Stomach (tissue), 9 donors: Measurements from ENCODE around the gene SLC17A3. TPM values are rescaled to one million over a fixed set of nuclear protein-coding genes. Genes with fewer than 3 reads are reported as not detected.

Experiments
- DNase-seq, 2 donors: peaks; one replicate each; pipeline versions ENCODE4 v3.0.0 to v3.0.0-alpha.2; 2013 to 2019
- H3K27ac ChIP-seq, 5 donors: fragments of 200-600 bp in 4 of 5; sonication (generic) in 4 of 5; one replicate each; pipeline ENCODE4 v1.5.1; 2013 to 2019; ENCODE audit warnings: mild to moderate bottlenecking in 1 of 5, moderate library complexity in 1 of 5
- H3K27me3 ChIP-seq, 3 donors: fragments of 200-600 bp; sonication (generic); one replicate each; pipeline ENCODE4 v1.5.1; 2017 to 2019; ENCODE audit warnings: mixed run types in 1 of 3
- H3K36me3 ChIP-seq, 4 donors: fragments of 200-600 bp; sonication (generic); 1 replicate in 3 of 4; 2 replicates in 1 of 4; pipeline ENCODE4 v1.5.1; 2016 to 2019
- H3K4me1 ChIP-seq, 4 donors: fragments of 200-600 bp; sonication (generic); one replicate each; pipeline ENCODE4 v1.5.1; 2016 to 2019
- H3K4me3 ChIP-seq, 4 donors: fragments of 200-600 bp; sonication (generic) in 3 of 4; one replicate each; pipeline ENCODE4 v1.5.1; 2016 to 2019; ENCODE audit warnings: mild to moderate bottlenecking in 1 of 4
- H3K9me3 ChIP-seq, 4 donors: fragments of 200-600 bp; sonication (generic); one replicate each; pipeline ENCODE4 v1.5.1; 2016 to 2019
- EP300 ChIP-seq: sonication (generic); formaldehyde crosslinking; IDR thresholded peaks from one replicate; pipeline ENCODE4 v1.6.1; 2017; ENCODE audit warnings: antibody characterized with exemption
- POLR2A ChIP-seq, 4 donors: fragments of 450-650 bp; IDR thresholded peaks; one replicate each; pipeline ENCODE4 v1.6.1; 2016; ENCODE audit warnings: antibody characterized with exemption in 4 of 4, control low read depth in 2 of 4, mild to moderate bottlenecking in 1 of 4, moderate library complexity in 1 of 4
- POLR2AphosphoS5 ChIP-seq, 3 donors: sonication (generic); formaldehyde crosslinking; IDR thresholded peaks; one replicate each; pipeline ENCODE4 v1.6.1; 2016; ENCODE audit warnings: antibody characterized with exemption in 3 of 3
- WGBS, 5 donors: extraction: QIAGEN DNeasy Blood & Tissue Kit in 3 of 5; methylation state at CpG; one replicate each; pipeline versions ENCODE4 v1.1.5 to v1.1.7; 2013 to 2018; 5-methylcytosine and 5-hydroxymethylcytosine counted together
- intact Hi-C: fragments of 100-400 bp; cut with DNase I; formaldehyde crosslinking; loops from one replicate; pipeline ENCODE4 v1.15.1; 2023; ENCODE audit warnings: low total_unique reads
- polyA plus RNA-seq, 3 donors: library from polyadenylated mRNA; stranded (reverse); fragments of 200-250 nt; gene quantifications; one replicate each; pipeline ENCODE4 v1.2.3, GENCODE V29; 2013
- total RNA-seq, 5 donors: library from RNA; depleted of rRNA; stranded (reverse); fragments of >200 nt; gene quantifications; one replicate each; pipeline versions ENCODE4 v1.1.0 to v1.2.3, GENCODE V29; 2014 to 2016
- TF ChIP-seq, protein P1 (sequence below), 7 experiments: fragments of 450-650 bp in 4 of 7; fragments of 200-600 bp in 3 of 7; sonication (generic) in 3 of 7; IDR thresholded peaks; one replicate each; pipeline ENCODE4 v1.5.1; 2016 to 2019; ENCODE audit warnings: antibody characterized with exemption in 7 of 7, control low read depth in 2 of 7, mild to moderate bottlenecking in 1 of 7
- donor health status: healthy with polysubstance abuse.
- donor health status: Bipolar disorder and iron deficiency.
- donor health status: healthy.

SLC17A3 gene
- total and polyA plus RNA-seq, 8 donors: not detected

- TF ChIP-seq EP300 (no peak), POLR2AphosphoS5 (IDR thresholded peaks at IDR 0.05) (no peak), POLR2A (IDR thresholded peaks at IDR 0.05) (no peak)
- TF ChIP-seq, protein P1, sequence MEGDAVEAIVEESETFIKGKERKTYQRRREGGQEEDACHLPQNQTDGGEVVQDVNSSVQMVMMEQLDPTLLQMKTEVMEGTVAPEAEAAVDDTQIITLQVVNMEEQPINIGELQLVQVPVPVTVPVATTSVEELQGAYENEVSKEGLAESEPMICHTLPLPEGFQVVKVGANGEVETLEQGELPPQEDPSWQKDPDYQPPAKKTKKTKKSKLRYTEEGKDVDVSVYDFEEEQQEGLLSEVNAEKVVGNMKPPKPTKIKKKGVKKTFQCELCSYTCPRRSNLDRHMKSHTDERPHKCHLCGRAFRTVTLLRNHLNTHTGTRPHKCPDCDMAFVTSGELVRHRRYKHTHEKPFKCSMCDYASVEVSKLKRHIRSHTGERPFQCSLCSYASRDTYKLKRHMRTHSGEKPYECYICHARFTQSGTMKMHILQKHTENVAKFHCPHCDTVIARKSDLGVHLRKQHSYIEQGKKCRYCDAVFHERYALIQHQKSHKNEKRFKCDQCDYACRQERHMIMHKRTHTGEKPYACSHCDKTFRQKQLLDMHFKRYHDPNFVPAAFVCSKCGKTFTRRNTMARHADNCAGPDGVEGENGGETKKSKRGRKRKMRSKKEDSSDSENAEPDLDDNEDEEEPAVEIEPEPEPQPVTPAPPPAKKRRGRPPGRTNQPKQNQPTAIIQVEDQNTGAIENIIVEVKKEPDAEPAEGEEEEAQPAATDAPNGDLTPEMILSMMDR (IDR thresholded peaks at IDR 0.05): no peak
- H3K36me3 ChIP-seq: no peaks in the 10 kb centered on the region
- no peak overlapping the region for H3K4me3 ChIP-seq
- H3K27ac ChIP-seq: no peak overlapping the region
- intact Hi-C loops: no loop called here
- no peaks in the 10 kb centered on the region for H3K9me3 ChIP-seq
- no peaks in the 10 kb centered on the region for H3K4me1 ChIP-seq
- DNase-seq: no peak
- peaks cover 0 to 19% (median 0%) of the 10 kb centered on the region in 3 donors for H3K27me3 ChIP-seq
Observed at GRCh38 chr6:25833136-25833535, 40.9 kb downstream of the SLC17A3 start.

- H3K27ac ChIP-seq: no peak overlapping the region
- H3K27me3 ChIP-seq: peaks cover 0 to 19% (median 0%) of the 10 kb centered on the region in 3 donors
- no peaks in the 10 kb centered on the region for H3K4me1 ChIP-seq
- WGBS, 5 donors: 73 to 94% (median 85%) methylated on average over 3 of the region's 3 CpGs
- intact Hi-C loops: no loop called here
- no peaks in the 10 kb centered on the region for H3K36me3 ChIP-seq
- H3K4me3 ChIP-seq: no peak overlapping the region
- no peak for DNase-seq
- TF ChIP-seq, protein P1 (IDR thresholded peaks at IDR 0.05): no peak
- no peak for TF ChIP-seq EP300
- no peak for TF ChIP-seq POLR2A (IDR thresholded peaks at IDR 0.05)
- TF ChIP-seq POLR2AphosphoS5 (IDR thresholded peaks at IDR 0.05): no peak
- no peaks in the 10 kb centered on the region for H3K9me3 ChIP-seq
Observed at GRCh38 chr6:25832670-25833069, 41.4 kb downstream of the SLC17A3 start.

GRCh38 chr6:25832307-25832662, 41.8 kb downstream of the SLC17A3 start:
- Histone ChIP-seq H3K27me3 (peaks cover 0 to 19% (median 0%) of the 10 kb centered on the region in 3 donors), H3K4me1 (no peaks in the 10 kb centered on the region), H3K4me3 (no peak overlapping the region), H3K36me3 (no peaks in the 10 kb centered on the region), H3K27ac (no peak overlapping the region), H3K9me3 (no peaks in the 10 kb centered on the region)
- DNase-seq: no peak
- intact Hi-C loops: no loop called here
- no peak for TF ChIP-seq EP300
- TF ChIP-seq, protein P1 (IDR thresholded peaks at IDR 0.05): no peak
- TF ChIP-seq POLR2A (IDR thresholded peaks at IDR 0.05): no peak
- TF ChIP-seq POLR2AphosphoS5 (IDR thresholded peaks at IDR 0.05): no peak

DNA sequence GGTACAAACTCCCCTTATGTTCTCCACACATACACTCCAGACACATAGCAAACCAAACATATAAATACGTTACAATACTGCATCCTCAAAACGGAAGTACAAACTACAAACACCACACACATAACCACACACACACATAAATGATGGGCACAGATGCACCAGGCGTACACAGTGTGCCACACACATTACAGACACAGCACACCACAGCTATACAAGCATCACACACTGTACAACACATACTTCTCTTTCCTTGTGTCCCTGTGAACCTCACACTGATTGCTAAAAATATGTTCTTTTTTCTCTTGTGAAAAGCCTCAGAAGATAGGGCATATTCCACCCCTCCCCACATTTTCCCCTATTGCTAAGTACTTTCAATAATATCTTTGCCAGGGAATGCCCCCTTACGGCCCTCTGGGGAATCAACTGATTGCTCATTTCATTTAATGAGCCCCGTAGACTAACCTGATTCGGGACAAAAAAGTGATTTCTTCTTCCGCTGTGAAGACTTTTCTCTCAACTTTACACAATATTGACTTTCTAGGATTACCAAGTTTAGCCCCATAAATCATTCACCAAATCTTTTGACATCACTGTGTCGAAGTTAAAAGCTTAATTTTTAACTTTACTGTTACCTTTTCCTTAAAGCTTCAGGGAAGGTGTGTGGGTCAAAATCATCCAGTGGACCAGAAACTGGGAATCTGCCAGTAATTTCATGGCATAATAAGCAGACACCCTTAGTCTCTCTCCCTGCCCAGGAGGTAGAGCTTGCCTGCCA, 42.3 kb downstream of the SLC17A3 start, which contains the start of gene SLC17A1:
Gene SLC17A1 (minus strand): TSS at position 521 of the 775 bp plus-strand sequence. CDS start 1,495 bp downstream, outside the sequence.
- H3K4me1 ChIP-seq: no peaks in the 10 kb centered on the region
- no peaks in the 10 kb centered on the region for H3K36me3 ChIP-seq
- H3K9me3 ChIP-seq: no peaks in the 10 kb centered on the region
- TF ChIP-seq, protein P1 (IDR thresholded peaks at IDR 0.05): no peak
- TF ChIP-seq EP300 (no peak), POLR2A (IDR thresholded peaks at IDR 0.05) (no peak), POLR2AphosphoS5 (IDR thresholded peaks at IDR 0.05) (no peak)
- H3K27ac ChIP-seq: no peak within 1 kb of the TSS
- 51 to 69% (median 59%) methylated on average over 8 of the region's 8 CpGs for WGBS, 5 donors
- H3K27me3 ChIP-seq: peaks cover 0 to 19% (median 0%) of the 10 kb centered on the region in 3 donors
- intact Hi-C loops: no loop called here
- H3K4me3 ChIP-seq: no peak within 1 kb of the TSS
- DNase-seq: no peak
